Activated CD8-positive, alpha-beta memory T cell treated with anti-CD3 and anti-CD28 coated beads, Interleukin-2, amount 50 U/mL, for 1 hour (primary cell): Measurements from ENCODE around the gene WDFY1.
A peak's percentile ranks its signal among the peaks of the same experiment; 100 is the strongest.

Experiments
- DNase-seq: peaks from one replicate; pipeline ENCODE4 v3.0.0-alpha.2; 2020; ENCODE audit errors: extremely low read depth

WDFY1 gene, protein sequence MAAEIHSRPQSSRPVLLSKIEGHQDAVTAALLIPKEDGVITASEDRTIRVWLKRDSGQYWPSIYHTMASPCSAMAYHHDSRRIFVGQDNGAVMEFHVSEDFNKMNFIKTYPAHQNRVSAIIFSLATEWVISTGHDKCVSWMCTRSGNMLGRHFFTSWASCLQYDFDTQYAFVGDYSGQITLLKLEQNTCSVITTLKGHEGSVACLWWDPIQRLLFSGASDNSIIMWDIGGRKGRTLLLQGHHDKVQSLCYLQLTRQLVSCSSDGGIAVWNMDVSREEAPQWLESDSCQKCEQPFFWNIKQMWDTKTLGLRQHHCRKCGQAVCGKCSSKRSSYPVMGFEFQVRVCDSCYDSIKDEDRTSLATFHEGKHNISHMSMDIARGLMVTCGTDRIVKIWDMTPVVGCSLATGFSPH

DNA sequence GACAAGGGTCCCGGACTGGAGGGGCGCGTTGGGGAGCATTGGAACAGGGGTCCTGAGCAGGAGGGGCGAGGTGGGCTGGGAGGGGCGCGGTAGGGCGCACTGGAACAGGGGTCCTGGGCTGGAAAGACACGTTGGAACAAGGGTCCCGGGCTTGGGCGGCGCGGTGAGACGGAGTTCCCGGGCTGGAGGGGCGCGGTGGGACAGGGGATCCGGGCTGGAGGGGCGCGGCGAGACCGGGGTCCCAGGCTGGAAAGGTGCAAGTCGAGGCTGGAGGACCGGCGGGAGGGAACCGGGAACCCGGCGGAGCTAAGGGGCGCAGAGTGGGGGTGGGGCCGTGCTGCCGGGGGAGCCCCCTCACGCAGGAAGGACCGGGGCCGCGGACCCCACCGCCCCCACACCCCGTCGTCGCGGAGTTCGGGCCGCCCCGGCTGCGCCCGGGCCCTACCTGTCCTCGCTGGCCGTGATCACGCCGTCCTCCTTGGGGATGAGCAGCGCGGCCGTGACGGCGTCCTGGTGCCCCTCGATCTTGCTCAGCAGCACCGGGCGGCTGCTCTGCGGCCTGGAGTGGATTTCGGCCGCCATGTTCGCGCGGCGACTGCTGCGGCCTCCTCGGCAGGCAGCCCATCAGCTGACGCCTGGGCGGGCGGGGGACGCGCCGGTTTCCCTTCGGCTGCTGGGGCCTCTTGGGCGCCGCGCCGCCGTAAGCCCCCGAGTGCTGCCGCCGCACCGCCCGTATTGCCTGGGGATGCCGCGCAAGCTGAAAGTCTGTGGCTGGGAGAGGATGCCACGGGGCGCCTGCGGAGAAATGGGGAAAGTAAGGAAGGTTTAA, at the start of gene WDFY1:
WDFY1 (minus strand) TSS at position 633 of the 829 bp plus-strand sequence; CDS start at position 582, 51 bp downstream.
- DNase-seq: no peak

DNA sequence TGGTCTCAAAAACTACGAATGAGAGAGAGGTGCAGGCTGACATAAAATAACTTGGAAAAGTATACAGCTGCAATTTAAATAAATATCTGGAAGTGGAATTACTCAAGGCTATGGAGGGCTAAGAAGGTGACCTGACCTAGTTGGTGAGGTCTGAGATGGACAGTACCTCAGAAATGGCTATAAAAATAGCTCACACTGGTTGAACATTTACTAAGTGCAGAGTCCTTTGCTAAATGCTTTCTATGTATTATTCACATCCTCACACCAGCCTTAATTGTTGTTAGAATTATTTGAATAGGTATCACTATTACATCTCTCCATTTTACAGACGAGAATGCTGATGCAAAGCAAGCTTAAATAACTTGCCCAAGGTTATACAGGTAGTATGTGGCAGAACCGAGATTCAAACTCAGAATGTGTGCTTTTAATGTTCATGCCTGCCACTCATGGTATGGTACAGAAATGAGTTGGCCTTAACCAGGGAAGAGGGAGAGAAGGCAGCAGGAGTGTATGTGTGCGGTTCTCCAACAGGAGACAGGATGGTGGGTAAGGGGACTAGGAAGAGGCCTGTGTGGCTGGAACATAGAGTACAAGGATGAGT, 49.5 kb upstream of the WDFY1 start:
- no peak for DNase-seq

DNA sequence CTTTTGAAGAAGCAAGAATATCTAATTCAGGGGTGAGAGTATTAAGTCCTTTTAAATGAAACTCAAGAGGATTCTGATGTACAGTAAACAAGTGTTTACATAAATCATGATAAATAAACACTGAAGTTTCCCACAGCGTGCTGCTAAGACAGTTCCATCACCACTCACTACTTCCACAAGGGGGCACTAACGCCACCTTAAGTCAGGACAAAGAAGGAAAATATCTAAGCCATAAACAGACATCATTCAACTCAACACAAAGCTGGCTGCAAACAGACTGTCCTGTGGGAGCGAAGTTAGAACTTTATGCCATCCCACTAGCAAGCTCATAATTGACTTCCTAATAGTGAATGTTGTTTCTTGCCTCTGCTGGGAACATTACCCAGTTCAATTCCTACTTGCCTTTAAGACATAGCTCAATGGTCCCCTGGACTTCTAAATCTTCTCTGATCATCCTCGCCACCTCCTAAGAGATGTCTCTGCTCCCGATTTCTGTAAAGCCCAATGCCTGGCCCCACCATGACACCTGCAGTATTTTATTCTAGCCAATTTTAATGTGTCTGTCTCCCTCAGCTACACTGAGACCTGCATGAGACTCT, 48.6 kb upstream of the WDFY1 start:
- DNase-seq: peak; percentile 31

DNA sequence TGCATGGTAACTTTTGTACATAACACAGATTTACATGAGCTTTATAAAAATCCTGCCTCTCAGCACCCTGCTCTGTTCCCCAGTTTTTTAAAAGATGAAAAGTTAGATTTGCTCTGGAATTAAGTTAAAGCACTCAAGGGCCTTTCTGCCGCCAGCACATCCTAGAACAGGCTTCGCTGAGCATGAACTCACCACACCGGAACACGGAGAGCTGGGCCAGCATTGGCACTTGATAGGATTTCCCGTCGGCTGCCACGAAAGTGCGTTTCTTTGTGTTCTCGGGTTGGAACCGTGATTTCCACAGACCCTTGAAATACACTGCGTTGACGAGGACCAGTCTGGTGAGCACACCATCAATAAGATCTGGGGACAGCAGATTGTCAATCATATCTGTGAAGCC, 46.5 kb upstream of the WDFY1 start:
- no peak for DNase-seq

DNA sequence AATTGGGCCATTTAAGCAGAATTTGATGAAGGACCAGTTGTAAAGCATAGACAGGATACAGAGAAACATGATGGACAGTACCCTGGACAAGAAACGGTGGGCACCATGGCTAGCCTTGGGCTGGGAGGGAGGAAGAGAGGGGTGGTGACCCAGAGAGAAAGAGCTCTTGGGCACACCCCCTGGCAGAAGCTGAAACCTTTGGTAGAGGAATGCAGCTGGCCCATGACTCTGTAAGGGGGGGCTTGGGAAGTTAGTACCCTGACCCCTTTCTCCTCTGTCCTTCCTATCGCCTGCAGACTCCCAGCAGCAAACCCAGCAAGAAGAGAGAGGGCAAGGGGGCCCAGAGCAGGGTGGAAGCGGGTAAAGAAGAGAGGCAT, 44.7 kb upstream of the WDFY1 start:
- DNase-seq: no peak

DNA sequence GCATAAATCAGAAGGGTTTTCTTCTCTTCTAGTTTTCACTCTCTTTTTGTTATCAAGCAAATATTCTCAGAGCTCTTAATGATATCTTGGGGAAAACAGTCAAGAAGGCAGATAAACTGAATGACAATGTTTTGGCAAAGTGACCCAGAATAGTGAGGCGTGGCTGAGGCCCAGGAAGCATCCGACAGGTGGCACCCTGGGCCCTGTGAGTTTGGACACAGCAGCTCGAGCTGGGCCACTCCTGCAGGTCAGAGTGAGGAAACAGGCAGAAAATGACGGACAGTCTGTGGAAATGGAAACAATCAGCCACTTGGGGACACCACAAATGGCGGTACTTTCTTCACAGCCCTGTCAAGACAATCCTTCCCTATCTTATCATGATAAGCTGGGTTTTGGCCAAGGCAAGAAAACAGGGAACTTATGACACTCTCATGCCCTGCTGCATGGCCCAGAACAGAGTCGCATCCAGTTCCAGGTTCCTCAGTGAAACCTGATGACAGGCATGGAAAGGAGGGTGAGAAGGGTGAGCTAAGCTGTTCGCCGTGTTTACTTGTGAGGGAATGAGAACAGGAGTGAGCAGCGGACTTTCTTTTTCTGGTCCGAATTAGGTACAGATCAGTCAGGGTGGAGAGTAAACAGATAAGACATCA, 44.2 kb upstream of the WDFY1 start:
- no peak for DNase-seq

DNA sequence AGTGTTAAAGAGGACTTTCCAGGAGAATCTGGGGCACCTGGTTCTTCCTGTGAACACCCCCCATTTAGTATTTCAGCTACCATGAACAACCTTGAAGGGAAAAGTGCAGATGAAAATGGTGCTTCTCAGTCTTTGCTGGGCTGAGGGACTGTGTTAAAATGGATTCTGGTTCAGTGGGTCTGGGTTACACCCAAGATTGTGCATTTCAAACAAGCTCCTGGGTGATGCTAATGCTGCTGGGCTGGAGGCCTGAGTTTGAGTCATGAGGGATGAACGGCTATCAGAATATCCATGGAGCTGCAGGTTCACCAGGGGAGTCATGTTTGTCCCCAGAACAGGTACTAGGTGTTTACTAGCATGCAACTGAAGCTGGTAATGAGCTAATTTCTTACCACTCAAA, 36.1 kb upstream of the WDFY1 start:
- DNase-seq: no peak

DNA sequence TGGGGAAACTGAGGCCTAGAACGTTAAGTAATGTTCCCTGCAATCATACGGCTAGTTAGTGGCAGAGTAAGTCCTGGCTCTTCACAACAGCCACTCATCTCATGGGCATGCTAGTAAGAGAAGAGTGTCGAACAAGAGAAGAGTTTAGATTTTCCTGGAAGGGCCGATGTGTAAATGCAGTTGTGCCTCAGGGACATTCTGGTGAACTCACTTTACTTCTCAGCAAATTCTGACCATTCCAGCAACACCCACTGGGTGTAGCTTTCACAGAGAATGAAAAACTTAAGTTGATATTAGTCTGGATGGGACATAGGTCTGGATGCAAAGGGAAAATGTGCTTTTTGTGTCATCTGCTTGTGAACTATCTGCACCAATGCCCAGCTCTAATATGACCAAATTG, 35.7 kb upstream of the WDFY1 start:
- no peak for DNase-seq

DNA sequence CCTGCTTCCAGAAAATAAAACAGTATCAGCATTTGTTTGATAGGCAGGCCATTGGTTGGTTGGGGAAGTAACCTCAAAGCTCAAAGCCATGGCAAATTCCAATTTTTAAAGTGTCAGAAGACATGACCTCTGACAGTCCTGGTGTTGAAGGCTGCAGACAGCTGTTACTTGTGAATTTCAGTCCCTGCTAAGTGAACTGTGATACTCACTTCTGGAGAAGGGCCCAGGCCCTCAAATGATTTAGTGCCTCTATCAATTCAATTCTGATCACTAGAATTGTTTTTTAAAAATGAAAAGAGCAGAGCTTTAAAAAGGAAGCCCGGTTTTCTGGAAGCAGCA, 35.2 kb upstream of the WDFY1 start:
- no peak for DNase-seq

DNA sequence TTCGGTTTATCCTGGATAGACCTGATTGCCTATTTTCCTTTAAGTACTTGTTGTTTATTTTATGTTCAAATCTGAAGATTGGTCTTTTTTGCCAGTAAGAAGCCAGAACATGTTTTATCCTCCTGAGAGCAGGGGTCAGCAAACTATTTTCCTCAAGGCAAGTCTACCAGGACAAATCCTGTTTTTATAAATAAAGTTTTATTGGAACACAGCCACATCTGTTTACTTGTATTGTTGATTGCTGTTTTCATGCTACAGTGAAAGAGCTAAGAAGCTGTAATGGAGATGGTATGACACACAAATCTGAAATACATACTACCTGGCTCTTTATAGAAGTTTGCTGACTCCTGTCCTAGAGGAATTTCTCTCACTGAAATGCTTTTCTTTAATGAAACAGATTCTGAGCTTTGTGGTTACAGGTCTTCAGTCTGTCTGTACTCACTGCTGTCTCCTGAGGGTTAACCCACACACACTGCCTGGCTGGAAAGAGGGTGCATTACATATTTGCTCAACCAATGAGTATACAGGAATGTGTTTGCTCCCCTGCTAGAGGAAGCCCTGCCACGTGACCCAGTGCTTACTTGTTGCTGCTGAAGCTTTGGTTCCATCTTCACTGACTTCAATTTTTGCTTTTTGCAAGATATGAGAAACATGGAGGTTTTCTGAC, 34.7 kb upstream of the WDFY1 start:
- no peak for DNase-seq

DNA sequence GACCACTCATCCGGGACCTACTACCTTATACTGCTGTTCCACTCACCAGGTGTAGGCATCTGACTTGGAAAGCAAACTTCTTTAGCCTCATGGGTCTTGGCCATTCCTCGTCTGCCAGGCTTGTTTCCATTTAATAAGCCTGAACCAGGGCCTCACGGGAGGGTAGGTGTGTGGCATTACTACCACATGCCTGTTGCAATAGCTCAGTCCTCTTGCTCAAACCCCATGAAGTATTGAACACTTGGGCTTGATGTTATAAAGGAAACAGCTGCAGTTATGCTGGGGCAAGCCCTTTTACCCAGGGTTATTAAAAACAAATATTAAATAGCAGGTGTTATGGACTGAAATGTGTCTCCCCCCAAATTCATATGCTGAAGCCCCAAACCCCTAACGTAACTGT, 33.3 kb upstream of the WDFY1 start:
- DNase-seq: no peak

DNA sequence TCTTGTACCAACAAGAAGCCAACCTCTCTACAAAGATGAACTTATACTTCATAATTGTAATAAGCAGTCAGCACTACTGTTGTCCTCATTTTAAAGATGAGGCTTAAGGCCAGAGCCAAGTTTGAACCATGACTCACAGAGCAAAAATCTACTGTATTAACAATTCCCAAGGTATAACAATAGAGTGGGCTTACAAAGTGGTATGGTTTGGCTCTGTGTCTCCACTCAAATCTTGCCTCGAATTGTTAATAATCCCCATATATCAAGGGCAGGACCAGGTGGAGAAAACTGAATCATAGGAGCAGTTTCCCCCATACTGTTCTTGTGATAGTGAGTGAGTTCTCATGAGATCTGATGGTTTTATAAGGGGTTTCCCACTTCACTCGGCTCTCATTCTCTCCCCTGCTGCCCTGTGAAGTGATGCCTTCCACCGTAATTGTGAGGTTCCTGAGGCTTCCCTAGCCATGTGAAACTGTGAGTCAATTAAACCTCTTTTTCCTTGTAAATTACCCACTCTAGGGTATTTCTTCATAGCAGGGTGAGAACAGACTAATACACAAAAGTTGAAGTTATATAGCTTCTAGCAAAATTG, 31.6 kb upstream of the WDFY1 start:
- DNase-seq: no peak

DNA sequence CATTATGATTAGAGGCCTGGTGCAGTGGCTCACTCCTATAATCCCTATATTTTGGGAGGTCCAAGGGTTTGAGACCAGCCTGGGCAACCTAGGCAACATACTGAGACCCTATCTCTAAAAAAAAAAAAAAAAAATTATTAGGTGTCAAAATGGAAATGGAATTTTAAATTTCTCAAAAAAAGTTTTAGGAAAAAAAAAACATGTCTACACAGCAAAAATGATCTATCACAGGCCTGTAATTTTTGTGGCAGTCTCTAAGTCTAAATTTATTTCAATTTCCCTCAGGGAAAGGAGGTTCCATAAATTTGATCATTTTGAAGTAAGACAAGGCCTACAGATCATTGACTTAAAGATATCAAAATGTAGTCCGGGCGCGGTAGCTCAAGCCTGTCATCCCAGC, 28.5 kb upstream of the WDFY1 start:
- no peak for DNase-seq

DNA sequence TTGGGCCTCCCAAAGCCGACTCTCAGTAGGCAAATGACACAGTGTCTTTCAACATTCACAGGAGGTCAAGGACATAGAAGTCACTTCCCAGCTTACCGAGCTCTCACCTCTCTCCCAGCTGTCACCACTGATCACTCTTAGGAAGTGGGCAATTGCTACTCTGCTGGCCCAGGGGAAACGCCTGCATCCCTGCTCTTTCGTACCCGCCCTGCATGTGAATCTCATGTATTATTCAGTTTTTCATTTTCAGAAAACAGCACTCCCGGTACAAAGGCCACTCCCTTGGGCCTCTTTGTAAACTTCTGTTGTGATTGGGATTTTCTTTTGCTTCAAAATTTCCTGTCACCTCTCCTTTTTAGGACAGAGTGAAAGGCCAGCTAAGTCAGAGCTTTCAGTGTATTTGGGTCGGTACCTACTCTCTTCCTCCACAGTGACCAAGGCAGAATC, 27.5 kb upstream of the WDFY1 start:
- no peak for DNase-seq

DNA sequence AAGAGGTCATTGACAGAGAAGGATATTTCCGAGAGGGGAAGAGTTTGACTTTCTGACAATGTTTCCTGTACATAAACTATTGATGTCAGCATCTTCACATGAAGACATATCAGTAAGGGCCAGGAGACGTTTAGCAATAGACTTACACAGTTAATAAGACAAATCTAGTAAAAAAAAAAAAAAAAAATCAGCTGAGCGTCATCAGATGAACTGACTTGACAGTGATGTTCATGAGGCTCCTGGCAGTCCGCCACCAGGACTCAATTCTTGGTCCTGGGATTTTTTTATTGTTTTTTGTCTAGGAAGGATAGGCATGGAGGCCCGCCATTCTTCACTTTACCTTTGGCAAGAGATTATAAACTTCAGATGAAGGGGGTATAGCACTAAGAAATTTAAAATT, 26.6 kb upstream of the WDFY1 start:
- DNase-seq: no peak

DNA sequence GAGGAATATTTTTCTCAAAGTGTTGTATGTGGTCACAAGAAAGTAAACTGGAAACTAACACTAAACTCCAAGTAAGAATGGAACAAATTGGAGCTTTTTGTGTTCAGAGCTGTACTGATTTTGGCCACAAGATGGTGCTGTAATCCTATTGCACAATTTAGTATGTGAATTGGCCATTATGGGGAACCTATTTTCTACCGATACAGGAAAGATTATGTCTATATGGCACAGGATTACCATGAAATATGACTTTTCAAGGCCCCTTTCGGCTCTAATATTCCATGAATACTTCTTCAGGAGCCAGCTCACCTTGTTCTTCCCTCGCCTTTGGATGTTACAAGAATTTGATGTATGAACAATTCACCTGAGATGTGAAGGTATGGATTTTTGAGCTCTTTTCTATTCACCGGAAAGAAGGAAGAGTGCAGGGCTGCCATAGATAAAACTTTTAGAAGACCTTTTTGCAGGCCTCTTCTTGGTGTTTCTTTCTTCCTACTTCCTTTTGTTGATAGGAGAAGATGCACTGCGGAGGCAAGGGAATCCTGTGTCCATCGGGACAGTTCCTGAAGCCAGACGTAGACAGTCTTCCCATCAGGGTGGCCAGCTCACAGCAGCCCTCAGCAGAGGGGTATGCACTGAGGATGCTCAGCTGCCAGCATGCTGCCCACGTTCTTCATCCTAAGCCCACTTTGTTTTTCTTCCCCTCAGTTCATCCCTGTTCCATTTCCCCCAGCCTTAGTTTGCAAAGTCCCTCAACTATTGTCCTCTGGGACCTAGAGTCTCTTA, 25.4 kb upstream of the WDFY1 start:
- DNase-seq: no peak

DNA sequence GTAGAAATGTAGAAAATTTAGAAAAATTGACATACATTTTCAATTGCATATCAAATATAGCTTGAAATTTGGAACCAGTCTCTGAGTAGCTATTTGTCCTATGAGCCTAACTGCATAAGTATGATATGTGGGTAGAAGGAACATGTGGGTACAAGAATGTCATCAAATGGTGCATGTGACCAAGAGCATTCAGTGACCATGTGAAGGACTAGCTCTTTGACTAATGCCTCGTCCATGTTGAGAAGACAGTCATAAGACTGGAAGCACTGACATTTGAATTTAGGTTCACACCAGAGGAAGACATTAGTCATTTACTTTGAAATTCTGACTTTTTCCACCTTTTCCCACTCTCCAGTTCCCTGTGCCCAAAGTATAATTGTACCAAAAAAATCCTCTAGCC, 24.7 kb upstream of the WDFY1 start:
- DNase-seq: no peak

DNA sequence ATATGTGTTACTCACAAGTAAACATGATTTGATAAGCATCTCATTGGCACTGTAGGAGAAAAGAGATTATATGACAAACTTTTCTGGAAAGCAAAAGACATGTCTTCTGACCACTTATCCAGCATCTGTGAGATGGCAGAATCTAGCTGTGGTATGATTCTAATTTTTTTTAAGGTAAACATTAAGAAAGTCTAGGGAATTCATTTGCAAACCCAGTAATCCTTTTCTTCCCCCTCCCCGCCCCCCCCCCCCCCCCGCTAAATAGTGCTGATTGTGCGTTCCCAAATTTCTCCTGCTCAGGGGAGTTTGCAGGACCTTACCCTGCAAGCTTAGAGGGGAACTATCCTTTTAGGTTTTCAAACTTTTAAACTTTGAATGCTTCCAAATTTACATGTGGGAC, 24.2 kb upstream of the WDFY1 start:
- no peak for DNase-seq

DNA sequence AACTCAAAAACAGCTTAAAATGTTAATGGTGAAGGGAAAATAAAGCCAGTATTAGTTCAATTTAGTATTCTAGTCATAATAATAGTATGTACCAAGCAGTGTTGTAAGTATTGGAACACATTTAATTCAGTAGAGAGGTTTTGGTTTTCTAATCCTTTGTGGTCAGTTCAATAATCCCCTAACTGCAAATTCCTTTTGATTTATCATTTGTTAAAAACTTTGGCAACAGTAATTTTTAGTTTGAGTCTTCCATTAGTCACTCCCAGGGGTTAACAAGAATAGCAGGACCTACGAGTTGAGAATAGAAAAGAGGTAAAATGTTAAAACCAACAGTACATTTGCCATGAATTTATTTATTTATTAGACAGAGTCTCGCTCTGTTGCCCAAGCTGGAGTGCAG, 22.8 kb upstream of the WDFY1 start:
- DNase-seq: no peak

DNA sequence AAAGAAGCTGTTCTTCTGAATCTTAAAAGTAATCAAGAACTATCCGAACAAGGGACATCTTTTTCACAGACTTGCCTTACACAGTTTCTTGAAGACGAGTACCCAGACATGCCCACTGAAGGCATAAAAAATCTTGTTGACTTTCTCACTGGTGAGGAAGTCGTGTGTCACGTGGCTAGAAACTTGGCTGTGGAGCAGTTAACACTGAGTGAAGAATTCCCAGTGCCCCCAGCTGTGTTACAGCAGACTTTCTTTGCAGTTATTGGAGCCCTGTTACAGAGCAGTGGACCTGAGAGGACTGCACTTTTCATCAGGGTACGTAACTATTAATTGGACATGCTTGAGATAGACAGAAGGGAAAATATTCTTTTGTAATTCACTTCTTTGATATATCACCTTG, 14.6 kb upstream of the WDFY1 start:
- no peak for DNase-seq
